ENCODE data around the gene PALD1. TPM values are rescaled to one million over a fixed set of nuclear protein-coding genes. Genes with fewer than 3 reads are reported as not detected.

The PALD1 gene
- total and polyA plus RNA-seq, 2 of the 4 experiments (the other 2 are of a cell fraction), result 0.12 to 0.18 TPM

- in situ Hi-C loops (cut with MboI; ENCODE audit: low sequenced_read_pairs), result loop anchor here (5.0 kb wide), 1 partner anchor 331 kb away; no protein-coding TSS in a partner anchor
- peaks cover 11% of the 10 kb centered on the region for H3K9me1 ChIP-seq (ENCODE audit: insufficient read depth, low read length)
- H4K5ac ChIP-seq (ENCODE audit: low read depth, low read length), result no peak overlapping the region
- no peak overlapping the region for H3K4me3 ChIP-seq (ENCODE audit: insufficient read depth, low read depth, low read length)
- H3K56ac ChIP-seq (ENCODE audit: extremely low read depth, insufficient read depth, low read length), result peak overlapping the region; percentile 44; the same call in 1 of the 2 replicates
- no peaks in the 10 kb centered on the region for H3K36me3 ChIP-seq (ENCODE audit: control insufficient read depth, insufficient read depth, low read length)
- BruUV-seq (replicated peaks), result no TSS peak
- DNase-seq (no peak), ATAC-seq (ENCODE audit: low read depth) (no peak)
- no peak overlapping the region for H3K23ac ChIP-seq (ENCODE audit: low read depth, low read length)
- ChIA-PET CTCF (interaction anchor here (0.6 to 1.4 kb wide), 4 partner anchors 72 to 333 kb away, joined by 3 to 5 read pairs (median 3); no protein-coding TSS in a partner anchor), POLR2A (ENCODE audit: unreplicated experiment) (no interaction called here)
- no peaks in the 10 kb centered on the region for H3K9me3 ChIP-seq (ENCODE audit: control insufficient read depth, insufficient read depth, low read length)
- H3K79me1 ChIP-seq (ENCODE audit: low read depth in 1 of 2, low read length in 2 of 2), result no peaks in the 10 kb centered on the region
- no peaks in the 10 kb centered on the region; the same call in 1 of the 2 replicates for H3K27me3 ChIP-seq (ENCODE audit: control insufficient read depth, insufficient read depth, low read length)
- dilution Hi-C loops (cut with HindIII; ENCODE audit: low sequenced_read_pairs, unreplicated experiment), result no loop called here
- peak overlapping the region; percentile 25; the same call in 1 of the 2 replicates for H2AK5ac ChIP-seq (ENCODE audit: low read depth, low read length)
- no peak overlapping the region; the same call in 1 of the 2 replicates for H4K91ac ChIP-seq (ENCODE audit: insufficient read depth, low read depth, low read length)
- TF ChIP-seq CHD1 (IDR thresholded peaks at IDR 0.05; ENCODE audit: low read depth, low read length), result no peak
- no peak for TF ChIP-seq RCOR1 (IDR thresholded peaks at IDR 0.05; ENCODE audit: insufficient replicate concordance, low read length)
- TF ChIP-seq CEBPB (IDR thresholded peaks at IDR 0.05; ENCODE audit: low read depth, low read length), result no peak
- TF ChIP-seq SMC3 (IDR thresholded peaks at IDR 0.05; ENCODE audit: low read depth, low read length), result no peak
- no peak for TF ChIP-seq POLR2A (IDR thresholded peaks at IDR 0.05; ENCODE audit: low read depth, low read length)
- no peak for TF ChIP-seq RFX5 (IDR thresholded peaks at IDR 0.05; ENCODE audit: low read depth, low read length)
- no peak for TF ChIP-seq NFE2L2 (IDR thresholded peaks at IDR 0.05; ENCODE audit: low read depth, low read length)
- TF ChIP-seq CTCF (conservative IDR thresholded peaks at IDR 0.05; ENCODE audit: low read depth, low read length), result no peak
- TF ChIP-seq MAFK (IDR thresholded peaks at IDR 0.05; ENCODE audit: low read depth, low read length), result 0 out of 2 replicates have a peak, but pooled peaks have one; percentile 20
- no peaks in the 10 kb centered on the region for H4K20me1 ChIP-seq (ENCODE audit: insufficient read depth, low read length)
- no peak overlapping the region for H3K18ac ChIP-seq (ENCODE audit: low read depth, low read length)
- H2AK9ac ChIP-seq (replicated peaks; ENCODE audit: low read depth, low read length, poor library complexity), result no peak overlapping the region
- H3K4me1 ChIP-seq (ENCODE audit: control insufficient read depth, insufficient read depth, low read length), result peaks cover 9% of the 10 kb centered on the region
- H3K27ac ChIP-seq (ENCODE audit: insufficient read depth, low read length), result no peak overlapping the region
- intact Hi-C loops (cut with micrococcal nuclease), result loop anchor here (2.0 to 5.0 kb wide), 3 partner anchors 67 to 265 kb away; partner anchors contain the start of gene ADAMTS14
- H2AFZ ChIP-seq (replicated peaks; ENCODE audit: low read length, poor library complexity), result peak overlapping the region; percentile 77
- peak overlapping the region in 1 of 2 experiments; percentile 43; a peak in 1 of 4 replicates for H4K8ac ChIP-seq (ENCODE audit: low read depth in 2 of 2, low read length in 2 of 2)
- peak overlapping the region; percentile 35 for H3K4me2 ChIP-seq (ENCODE audit: low read depth, low read length)
- no peak overlapping the region for H2BK5ac ChIP-seq (ENCODE audit: low read depth, low read length, poor library complexity, severe bottlenecking)
- H3K14ac ChIP-seq (replicated peaks; ENCODE audit: low read depth, low read length), result peak overlapping the region; percentile 30; the same call in 1 of the 2 replicates
- no peak overlapping the region for H3K9ac ChIP-seq (ENCODE audit: low read depth, low read length)
- H2BK120ac ChIP-seq (ENCODE audit: low read depth, low read length), result peak overlapping the region; percentile 54
- H2BK15ac ChIP-seq (ENCODE audit: low read depth, low read length), result 0 out of 3 replicates have a peak overlapping the region, but pooled peaks have one; percentile 8
- H3K4ac ChIP-seq (ENCODE audit: low read depth, low read length), result peak overlapping the region; percentile 63
- 83% methylated on average over 1 of the region's 2 CpGs; no CpG with 5 or more reads in 1 of the 2 experiments for WGBS, 2 experiments (ENCODE audit: extremely low coverage in 2 of 2, insufficient read length in 1 of 2)
- H2BK20ac ChIP-seq (ENCODE audit: low read depth, low read length), result peak overlapping the region; percentile 41
Measured at GRCh38 chr10:70551466-70551865, 72.9 kb downstream of the PALD1 start.

All from IMR-90 (cell line).